Activated CD8-positive, alpha-beta memory T cell treated with anti-CD3 and anti-CD28 coated beads, Interleukin-2, amount 50 U/mL, for 48 hours (primary cell): ENCODE data around the gene BTG3.

Experiments
- DNase-seq: peaks from one replicate; pipeline ENCODE4 v3.0.0-alpha.2; 2020

The BTG3 gene

DNA sequence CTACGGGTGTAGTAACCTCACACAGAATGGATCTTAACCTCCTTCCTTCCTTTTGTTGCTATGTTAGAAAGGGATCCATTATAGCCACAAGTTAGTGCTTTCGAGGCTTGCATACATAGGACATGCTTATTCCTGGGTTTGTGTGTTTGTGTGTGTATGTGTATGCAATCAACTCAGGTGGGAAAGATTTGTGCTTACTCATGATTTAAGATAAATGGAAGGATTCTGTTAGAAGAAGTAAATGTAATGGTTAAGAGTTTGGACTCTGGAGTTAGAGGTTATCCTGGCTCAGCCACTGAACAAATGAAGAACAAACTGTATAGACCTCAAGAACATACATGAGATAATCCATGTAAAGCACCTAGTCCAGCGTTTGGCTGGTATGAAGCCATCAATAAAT, 28.8 kb downstream of the BTG3 start:
- DNase-seq = no peak

DNA sequence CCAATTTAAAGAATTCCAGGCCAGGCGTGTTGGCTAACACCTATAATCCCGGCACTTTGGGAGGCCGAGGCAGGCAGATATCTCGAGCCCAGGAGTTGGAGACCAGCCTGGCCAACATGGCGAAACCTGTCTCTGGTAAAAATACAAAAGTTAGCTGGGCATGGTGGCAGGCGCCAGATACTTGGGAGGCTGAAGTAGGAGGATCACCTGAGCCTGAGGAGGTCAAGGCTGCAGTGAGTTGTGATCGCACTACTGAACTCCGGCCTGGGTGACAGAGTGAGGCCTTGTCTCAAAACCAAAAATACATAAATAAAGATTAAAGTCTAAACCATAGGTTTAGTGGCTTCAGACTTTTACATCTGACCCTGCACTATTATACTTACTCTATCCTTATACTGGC, 32.4 kb downstream of the BTG3 start:
- no peak for DNase-seq

DNA sequence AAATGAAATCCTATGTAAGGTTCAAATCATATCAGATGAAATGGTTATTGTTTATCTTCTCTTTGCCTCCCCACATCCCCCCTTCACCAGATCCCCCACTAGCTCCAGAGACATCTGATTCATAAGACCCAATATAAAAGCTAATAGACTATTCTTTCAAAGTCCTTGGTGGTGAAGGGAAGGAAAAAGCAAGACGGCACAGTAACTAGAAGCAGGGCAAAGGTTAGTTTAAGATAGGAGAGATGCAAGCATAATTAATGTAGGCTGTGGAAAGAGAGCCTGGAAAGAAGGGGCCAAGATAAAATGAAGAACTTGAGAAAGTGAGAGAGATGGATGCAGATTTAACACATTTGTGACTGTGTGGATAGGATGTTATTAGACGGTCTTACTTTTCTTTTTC, 33.8 kb downstream of the BTG3 start:
- DNase-seq = no peak

DNA sequence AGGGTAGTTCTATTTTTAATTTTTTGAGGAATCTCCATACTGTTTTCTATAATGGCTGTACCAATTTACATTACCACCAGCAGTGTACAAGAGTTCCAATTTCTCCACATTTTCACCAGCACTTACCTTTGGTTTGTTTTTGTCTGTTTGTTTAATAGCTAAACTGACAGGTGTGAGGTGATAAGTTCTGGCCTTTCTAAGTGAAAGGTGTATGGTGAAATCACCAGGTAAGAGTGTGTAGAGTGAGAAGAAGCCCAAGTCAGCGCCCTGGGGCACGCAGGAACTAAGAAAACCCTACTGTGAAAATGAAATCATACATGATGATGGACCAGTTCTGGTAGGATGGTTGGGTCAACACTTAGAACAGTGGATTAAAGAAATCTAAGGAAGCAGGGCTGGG, 34.5 kb downstream of the BTG3 start:
- no peak for DNase-seq

DNA sequence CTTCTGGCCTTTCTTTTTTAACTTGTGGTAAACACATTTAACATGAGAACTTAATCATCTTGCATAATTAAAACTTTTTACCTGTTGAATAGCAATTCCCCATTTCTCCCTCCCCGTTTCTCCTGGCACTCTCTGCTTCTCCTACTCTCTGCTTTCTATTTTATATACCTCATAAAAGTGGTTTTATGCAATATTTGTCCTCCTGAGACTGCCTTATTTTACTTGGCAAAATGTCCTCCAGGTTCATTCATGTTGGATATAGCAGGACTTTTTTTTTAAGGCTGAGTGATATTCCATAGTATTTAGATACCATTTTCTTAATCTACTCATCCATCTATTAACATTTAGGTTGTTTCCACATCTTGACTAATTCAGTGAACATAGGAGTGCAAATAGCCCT, 35.0 kb downstream of the BTG3 start:
- no peak for DNase-seq

DNA sequence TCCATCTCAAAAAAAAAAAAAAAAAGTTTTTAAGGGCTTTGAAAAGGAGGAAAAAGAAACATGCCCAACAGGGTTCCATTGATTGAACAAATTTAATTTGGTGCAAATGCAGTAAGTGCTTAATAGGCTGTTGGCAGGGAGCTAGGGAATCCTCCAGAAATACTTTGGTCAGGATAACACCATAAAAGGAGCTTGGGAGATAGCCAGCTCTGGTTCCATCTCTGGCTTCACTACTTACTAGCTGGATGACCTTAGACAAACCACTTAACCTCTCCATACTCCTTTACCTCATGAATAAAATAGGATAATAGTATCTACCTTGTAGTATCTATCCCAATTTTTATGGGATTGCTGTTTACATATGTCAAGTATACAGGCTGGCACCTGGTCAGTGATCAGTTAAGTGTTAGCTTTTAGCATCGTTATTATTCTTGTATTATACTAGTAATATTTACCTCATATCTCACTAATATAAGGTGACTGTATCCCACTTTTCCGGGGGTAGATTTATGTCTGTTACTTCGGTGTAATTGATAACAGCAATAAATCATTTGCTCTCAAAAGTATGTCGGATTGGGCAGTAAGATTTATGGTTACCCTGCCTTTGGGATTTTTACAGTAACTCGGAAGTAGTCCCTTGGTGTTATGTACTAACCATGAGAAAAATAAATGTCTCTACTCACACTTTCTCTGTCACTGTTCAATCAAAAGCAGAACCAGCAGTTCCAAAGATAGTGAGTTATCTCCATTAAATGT, 36.4 kb downstream of the BTG3 start:
- DNase-seq = no peak

DNA sequence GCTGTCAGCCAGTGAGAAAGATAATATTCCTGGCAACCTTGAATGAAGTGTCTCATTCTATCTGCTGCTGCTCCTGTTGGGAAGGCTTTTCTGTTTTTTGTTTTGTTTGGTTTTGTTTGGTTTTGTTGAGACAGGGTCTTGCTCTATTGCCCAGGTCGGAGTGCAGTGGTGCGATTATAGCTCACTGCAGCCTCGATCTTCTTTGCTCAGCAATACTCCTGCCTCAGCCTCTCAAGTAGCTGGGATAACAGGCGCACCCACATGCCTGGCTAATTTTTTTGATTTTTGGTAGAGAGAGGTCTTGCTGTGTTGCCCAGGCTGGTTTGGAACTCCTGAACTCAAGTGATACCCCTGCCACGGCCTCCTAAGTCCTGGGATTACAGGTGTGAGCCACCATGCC, 37.6 kb downstream of the BTG3 start:
- no peak for DNase-seq

DNA sequence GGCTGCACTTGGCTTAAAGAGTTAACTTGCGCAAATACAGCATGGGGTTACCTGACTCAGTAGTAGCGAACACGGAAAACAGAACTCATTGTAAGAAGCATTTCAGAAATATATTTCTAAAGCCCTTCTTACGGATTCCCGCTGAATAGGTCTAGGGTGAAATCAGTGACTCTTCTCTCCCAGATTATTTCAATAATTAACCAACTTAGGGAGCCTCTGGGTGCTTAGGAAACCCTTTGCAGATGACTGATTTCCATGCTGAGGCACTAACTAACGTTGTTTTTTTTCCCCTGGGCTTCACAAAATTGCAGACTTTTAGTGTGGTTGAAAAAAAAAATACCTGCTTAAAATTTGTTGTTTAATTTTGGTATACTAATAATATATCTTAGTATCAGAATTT, 40.3 kb downstream of the BTG3 start:
- no peak for DNase-seq

DNA sequence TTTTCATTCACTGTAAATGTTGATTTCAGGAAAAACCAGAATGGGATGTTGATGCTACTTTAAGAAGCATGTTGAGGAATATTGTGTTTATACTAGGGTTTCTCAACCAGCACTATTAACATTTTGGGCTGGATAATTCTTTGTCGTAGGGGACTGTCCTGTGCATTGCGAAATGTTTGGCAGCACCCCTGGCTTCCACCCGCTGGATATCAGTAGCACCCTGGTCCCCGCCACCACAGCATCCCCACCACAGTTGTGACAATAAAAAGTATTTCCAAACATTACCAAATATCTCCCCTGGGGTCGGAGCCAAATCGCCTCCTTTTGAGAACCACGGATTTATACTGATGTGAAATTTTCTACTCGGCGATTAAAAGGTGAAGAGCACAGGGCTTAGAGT, 41.9 kb downstream of the BTG3 start:
- DNase-seq = no peak

DNA sequence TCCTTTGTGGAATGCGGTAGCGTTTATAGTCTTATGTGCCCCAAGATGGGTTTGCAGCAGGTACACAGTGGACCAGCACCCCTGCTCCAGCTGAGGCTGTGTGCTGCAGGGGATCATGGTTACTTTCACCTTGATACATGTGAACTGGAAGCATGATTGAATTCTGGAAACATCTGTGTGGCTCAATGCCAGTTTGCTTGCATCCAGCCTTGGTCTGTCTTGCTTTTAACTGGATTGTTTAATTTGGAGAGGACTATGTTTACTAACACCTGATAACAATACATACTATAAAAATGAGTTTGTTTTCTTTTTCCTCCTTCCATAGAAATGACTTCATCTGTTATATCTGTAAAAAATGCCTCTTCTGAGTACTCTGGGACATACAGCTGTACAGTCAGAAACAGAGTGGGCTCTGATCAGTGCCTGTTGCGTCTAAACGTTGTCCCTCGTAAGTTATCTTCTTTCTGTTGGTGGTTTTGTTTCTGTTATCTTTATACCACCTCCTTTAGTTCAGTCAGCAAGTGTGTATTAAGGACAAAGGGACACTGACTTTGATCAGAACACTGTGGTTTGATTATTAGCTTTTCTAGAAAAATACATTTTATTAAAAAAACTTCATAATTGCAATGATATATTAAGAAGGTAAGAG, 52.2 kb downstream of the BTG3 start:
- DNase-seq = no peak

DNA sequence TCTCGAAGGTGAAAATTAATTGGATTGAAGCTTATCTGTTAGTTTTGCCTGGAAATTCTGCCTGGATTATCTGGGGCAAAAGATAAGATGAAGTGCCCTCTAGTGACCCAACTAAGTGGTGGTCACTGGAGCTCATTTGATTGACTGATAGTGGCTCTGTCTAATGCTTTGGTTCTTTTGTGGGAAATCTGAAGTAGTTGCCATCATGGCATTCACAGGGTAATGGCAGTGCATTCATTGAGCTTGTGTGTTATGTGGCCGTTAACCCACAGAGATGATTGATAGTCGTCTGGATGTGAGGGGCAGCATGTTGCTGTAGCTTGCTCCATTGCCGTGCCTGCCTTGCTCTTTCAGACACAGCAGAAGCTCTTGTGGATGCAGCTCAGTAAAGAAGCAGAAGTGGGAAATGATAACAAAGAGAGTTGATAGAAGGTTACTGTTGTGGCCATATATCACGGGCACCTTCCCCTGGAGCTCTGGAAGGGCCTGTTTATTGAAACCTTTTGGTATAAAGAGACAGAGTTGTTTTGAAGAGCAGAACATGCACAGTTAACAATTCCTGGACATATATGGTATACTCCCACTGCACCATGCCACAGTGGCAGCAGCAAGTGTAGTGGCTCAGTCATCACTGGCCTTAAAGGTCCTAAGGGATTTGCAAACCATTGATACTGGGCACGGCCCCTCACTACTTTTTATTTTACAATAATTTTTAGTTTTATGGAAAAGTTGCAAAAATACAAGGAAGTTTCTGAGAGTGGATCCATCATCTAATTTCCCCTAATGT, 57.8 kb downstream of the BTG3 start:
- no peak for DNase-seq

DNA sequence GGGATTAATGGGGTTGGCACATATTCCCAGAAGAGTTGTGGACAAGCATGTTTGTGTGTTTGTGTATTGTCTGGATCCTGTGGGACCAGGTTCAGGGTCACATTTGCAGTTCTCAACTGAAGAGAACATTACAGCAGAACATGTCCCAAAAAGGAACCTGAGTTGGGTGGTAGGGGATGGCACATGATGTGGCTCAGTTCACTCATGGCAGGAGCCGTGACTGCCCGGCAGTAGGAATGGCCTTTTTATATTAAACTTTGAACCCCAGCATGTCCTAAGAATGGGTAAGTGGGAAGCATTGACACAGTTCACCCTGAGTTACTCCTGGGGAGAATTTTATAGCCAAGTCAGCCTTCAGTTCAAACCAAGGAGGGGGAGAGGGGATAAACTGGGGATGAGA, 58.6 kb downstream of the BTG3 start:
- no peak for DNase-seq

DNA sequence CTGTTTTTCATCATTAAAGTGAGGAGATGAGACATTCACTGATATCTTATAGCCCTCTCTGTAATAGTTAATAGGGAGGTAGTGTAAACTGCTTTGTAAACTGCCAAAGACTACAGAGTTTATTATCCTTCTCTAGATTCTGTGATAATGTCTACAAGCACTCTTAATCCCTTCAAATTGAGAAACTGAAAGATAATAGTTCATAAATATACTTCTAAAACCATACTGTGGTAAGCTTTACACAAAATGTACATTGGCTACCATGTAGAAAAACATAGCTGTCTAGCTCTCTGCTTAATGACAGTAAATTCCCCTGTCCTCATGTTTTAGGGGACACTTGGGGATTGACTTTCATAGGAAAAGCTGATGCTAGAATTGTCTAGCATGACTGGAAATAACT, 60.3 kb downstream of the BTG3 start:
- no peak for DNase-seq

DNA sequence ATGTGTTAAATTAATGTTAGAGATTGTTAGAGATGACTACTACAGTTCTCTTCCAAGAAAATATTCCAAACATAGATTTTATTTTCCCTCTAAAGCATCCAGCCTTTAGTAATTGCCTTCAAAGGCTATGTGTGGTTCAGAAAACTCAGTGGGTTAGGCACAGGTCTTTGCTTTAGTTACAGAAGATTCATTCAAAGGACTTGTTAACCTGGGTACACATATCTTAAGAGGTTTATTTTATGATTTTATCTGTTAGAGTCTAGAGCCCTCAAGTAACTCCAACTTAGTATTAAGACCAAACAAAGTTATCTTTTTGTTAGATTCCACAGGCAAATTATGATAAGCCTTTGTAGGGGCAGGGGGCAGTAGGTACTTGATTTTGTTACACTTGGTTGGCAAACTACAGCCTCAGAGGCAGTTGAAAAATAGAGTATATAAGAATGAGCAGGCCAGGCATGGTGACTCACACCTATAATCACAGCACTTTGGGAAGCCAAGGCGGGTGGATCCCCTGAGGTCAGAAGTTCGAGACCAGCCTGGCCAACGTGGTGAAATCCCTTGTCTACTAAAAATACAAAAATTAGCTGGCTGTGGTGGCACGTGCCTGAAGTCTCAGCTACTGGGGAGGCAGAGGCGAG, 61.9 kb downstream of the BTG3 start:
- DNase-seq = no peak

DNA sequence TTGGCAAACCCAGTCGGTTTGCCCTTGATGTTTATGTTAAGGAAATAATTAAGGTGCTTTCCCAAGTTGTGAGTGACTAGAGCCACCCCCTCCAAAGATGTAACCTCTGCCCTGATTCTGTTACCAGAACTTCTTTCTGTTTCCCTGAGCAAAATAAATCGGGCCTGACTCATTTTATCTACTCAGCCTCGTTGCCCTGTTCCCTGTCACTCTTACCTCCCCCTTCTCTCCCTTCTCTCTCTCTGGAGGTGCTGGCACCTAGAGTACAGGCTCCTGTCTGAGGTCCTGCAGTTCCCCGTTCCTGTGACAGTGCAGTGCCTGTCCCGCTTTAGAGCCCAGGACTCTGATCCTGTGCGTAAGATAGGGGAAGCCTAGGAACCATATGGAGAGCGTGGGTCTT, 64.4 kb downstream of the BTG3 start:
- no peak for DNase-seq

DNA sequence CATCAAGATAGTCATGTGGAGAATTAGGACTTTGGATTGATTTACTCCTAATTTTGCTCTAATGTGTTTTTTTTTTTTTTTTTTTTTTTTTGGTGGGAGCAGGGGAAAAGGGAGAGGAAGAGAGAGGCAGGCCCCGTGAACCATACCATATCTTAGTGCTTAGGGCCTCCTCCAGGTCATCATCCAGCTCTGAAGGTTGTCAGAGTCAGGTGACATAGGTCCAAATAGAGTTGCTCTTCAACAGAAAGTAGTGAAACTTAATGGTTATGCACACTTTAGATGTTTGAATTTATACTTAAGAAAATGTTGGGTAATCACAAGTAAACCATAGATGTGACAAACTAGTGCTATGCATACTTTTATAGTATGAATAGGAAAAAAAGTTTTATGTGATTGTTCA, 67.7 kb downstream of the BTG3 start:
- DNase-seq = no peak
